Left renal cortex interstitium (tissue), 4 donors: Measurements from ENCODE around the gene ATP8B2. TPM values are rescaled to one million over a fixed set of nuclear protein-coding genes. Genes with fewer than 3 reads are reported as not detected.
"Not testable (repeated sequence)": the region's sequence is repeated elsewhere in the genome, so short reads cannot be mapped to it uniquely, and the experiment has no call there.

Experiments
- DNase-seq, 4 donors: peaks; one replicate each; pipeline ENCODE4 v3.0.0-alpha.2; 2013; ENCODE audit warnings: low read depth in 4 of 4, low spot score in 2 of 4, missing footprints in 1 of 4
- polyA plus RNA-seq, 4 donors: library from polyadenylated mRNA; unstranded; fragments of 120-200 nt; gene quantifications; one replicate each; pipeline ENCODE4 v1.2.1, GENCODE V29; 2013; ENCODE audit not compliant: insufficient read length in 4 of 4

Gene ATP8B2
- polyA plus RNA-seq, 4 donors: 24.3 to 32.3 (median 28.0) TPM

GRCh38 chr1:154346276-154346917 lies 21.1 kb downstream of the ATP8B2 start:
- no peak for DNase-seq

- DNase-seq: no peak
These were observed 22.6 kb downstream of the ATP8B2 start for GRCh38 chr1:154347961-154348360.

GRCh38 chr1:154348429-154349076 lies 23.2 kb downstream of the ATP8B2 start:
- no peak for DNase-seq

DNA sequence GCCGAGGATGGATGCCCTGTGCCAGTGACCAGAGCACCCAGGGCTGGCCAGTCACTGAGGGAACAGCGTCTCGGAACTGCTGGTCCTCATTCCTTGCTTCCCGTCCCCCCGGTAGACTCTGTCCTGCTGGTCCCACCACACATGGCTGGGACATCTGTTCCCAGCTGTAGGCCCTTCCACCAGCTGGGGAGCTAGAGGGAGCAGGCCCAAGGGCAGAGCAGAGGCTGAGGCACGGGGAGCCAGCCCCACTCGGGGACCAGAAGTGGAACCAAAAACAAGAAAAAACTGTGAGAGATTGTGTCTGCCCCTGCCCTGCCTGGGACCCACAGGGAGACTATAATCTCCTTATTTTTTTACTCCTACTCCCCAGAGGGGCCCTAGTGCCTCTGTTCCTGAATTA lies 23.8 kb downstream of the ATP8B2 start:
- no peak for DNase-seq

GRCh38 chr1:154350383-154350782 lies 25.1 kb downstream of the ATP8B2 start:
- DNase-seq: no peak

GRCh38 chr1:154351363-154352068 lies 26.2 kb downstream of the ATP8B2 start:
- no peak for DNase-seq

GRCh38 chr1:154352245-154352580 lies 26.9 kb downstream of the ATP8B2 start:
- no peak for DNase-seq

DNA sequence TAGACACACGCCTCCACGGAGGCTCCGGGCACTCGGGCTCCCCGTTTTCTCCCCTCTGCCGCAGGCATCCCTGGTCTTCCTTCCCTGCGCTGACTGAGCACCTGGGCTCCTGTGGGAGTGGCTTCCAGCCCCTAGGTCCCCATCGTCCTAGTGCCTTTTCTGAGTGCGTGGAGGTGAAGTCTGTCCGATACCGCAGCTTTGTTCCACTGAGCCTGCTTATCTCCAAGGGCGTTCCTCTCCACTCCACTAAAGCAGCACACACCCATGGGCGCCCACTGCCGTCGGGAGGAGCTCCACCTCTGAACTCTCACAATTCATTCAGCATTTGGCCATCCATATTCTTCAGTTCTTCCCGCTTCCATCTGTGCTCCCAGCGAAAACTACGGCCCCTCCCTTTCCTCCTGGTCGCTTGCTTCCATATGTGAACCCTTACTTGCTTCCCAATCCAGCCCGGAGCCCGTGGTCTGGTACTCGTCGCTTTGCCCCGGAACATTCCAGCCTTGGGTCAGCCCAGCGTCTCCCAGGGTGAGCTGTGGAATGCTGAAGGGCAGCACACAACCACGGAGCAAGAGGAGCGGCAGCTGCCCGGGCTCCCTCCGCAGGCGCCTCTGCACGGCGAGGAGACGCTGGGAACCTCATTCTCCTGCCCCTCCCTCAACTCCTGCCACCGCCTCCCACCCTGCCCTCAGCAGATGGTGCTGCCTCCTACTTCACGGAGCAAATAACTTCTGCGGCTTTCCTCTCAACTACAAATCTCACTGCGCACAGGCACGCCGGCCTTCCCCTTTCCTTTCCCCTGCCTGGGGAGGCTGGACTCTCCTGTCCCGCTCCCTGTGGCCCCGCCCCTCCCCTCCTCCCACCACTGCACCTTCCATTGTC lies 27.5 kb downstream of the ATP8B2 start:
- peak in 1 of 4 donors; percentile 41 for DNase-seq

DNA sequence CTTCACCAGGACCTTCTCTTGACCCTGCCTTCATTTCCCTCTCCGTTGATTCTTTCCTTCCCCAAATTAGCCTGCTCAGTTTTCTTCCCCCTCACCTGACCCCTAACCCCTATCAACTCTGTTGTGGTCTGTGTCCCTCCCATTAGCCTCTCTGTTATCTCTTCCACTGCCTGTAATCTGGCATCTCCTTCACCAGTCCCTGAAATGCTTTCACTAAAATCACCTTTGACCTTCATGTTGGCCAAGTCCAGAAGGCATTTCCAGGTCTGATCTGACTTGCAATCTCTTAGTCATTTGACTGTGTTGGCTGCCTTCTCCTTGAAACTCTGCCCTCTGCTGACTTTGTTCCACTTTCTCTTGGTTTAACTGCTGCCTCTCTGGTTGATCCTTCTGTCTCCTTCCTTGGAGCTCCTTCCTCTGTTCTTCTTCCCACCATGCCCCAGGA lies 28.2 kb downstream of the ATP8B2 start:
- no peak for DNase-seq

DNA sequence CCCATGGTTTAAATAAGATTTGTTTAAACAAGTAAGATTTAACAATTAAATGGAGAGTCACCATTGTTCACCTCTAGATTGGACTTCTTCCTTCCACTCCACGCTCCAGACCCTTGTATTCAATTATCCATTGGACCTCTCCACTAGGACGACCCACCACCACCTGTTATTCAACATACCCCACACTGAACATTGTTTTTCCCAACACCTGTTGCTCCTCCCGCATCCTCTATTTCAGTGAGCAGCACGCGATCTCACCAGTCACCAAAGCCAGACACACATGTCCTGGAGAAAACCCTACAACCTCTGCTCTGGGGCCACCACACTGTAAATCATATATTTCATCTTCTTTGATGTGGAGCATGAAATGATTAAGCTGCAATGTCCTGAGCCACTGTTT lies 28.6 kb downstream of the ATP8B2 start:
- no peak for DNase-seq

DNA sequence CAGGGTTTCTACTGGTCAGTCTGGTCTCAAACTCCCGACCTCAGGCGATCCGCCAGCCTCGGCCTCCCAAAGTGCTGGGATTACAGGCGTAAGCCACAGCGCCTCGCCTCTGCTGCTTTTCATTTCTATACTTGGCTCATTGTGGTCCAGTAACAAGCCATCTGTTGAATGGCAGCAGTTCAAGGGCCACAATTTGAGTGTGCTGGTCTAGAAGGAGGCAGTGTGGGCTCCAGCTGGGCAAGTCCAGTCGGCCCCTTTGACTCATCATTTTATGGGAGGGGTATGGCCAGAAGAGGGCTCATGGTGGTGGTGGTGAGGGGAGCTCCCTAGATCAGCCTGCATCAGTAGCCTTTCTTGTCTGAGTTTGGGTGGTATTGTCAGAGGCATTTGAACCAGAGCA lies 33.2 kb downstream of the ATP8B2 start:
- no peak for DNase-seq

GRCh38 chr1:154360288-154360687 lies 35.0 kb downstream of the ATP8B2 start:
- no peak for DNase-seq

DNA sequence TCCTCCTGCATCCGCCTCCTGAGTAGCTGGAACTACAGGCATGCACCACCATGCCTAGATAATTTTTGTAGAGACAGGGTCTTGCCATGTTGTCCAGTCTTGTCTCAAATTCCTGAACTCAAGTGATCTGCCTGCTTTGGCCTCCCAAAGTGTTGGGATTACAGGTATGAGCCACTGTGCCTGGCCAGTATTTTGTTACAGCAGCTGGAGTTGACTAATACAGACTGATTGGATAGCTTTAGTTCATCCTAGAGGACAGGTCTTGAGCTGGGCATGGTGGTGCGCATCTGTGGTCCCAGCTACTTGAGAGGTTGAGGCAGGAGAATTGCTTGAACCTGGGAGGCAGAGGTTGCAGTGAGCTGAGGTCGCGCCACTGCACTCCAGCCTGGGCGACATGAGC lies 35.6 kb downstream of the ATP8B2 start:
- DNase-seq: not testable (repeated sequence)

DNA sequence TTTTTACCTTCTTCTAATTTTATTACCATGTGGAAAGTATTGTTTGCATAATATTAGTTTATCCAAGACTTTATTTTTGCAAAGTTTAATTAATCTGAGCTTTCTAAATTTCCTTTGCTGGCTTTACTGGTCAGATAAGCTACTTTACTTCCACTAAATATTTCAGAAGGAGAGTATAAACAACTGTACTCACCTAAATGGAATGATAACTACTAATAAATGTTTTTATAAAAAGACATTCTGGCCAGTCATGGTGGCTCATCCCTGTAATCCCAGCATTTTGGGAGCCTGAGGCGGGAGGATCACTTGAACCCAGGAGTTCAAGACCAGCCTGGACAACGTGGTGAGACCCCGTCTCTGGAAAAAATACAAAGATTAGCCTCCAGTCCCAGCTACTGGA lies 36.0 kb downstream of the ATP8B2 start:
- DNase-seq: no peak

GRCh38 chr1:154371436-154371835 lies 46.1 kb downstream of the ATP8B2 start:
- no peak for DNase-seq

- not testable (repeated sequence) for DNase-seq
These were observed 48.5 kb downstream of the ATP8B2 start for GRCh38 chr1:154373777-154374357.

GRCh38 chr1:154379301-154379700 lies 54.0 kb downstream of the ATP8B2 start:
- DNase-seq: no peak

- DNase-seq: no peak
These were observed 59.5 kb downstream of the ATP8B2 start for GRCh38 chr1:154384650-154385489.

DNA sequence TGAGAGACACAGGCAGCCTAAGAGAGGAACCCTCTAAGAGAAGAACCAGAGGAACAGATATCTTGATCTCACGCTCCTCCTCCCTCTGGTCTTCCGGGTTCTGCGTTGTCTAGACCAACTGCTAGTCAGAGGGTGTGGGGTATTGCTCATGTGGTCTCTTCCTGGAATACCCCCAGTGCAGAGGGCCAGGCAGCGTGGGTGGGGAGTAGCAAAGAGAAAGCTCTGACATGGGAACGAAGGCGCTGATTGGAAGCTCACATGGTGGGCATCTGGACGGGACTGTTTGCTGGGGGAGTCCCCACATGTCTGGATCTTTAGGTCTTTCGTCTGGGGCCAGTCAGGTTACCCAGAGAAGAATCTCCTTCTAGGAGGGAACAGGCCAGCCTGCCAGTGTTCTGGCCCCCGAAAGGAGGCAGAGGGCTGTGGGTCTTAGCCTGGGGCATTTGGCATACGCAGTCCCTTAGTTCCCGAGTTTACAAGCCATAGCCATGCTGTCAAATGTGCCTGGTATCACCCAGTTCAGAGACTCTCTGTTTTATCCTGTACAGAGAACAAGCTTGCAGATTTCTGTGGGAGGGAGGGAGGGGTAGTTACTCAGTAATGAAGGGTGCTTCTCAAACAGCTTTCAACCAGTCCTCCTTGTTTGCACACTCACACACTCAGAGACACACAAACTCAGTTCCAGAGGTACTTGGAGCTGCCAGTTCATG lies 61.5 kb downstream of the ATP8B2 start:
- no peak for DNase-seq
